Central memory CD8-positive, alpha-beta T cell (primary cell): ENCODE data around the gene TTLL12.
"Not testable (repeated sequence)": the region's sequence is repeated elsewhere in the genome, so short reads cannot be mapped to it uniquely, and the experiment has no call there.

Source experiments
- ATAC-seq: fragments of 150-1000 bp; cut with Tn5 transposase; replicated peaks from 2 replicates; pipeline ENCODE4 v1.10.0; 2022; ENCODE audit warnings: mild to moderate bottlenecking, moderate FRiP score, moderate number of reproducible peaks; ENCODE audit not compliant: poor library complexity, severe bottlenecking; ENCODE audit errors: extremely low read depth
- DNase-seq, 2 donors: peaks; one replicate each; pipeline ENCODE4 v3.0.0; 2021; ENCODE audit warnings: low spot score in 2 of 2
- H3K27ac Mint-ChIP-seq: one replicate; pipeline ENCODE4 v1.8.0; 2022; ENCODE audit warnings: low read depth, mild to moderate bottlenecking, moderate library complexity, mixed read lengths
- H3K27me3 Mint-ChIP-seq: one replicate; pipeline ENCODE4 v1.8.0; 2022; ENCODE audit warnings: mixed read lengths
- H3K36me3 Mint-ChIP-seq: one replicate; pipeline ENCODE4 v1.8.0; 2022; ENCODE audit warnings: mild to moderate bottlenecking, moderate library complexity, mixed read lengths; ENCODE audit not compliant: insufficient read depth
- H3K4me1 Mint-ChIP-seq: one replicate; pipeline ENCODE4 v1.8.0; 2022; ENCODE audit warnings: mixed read lengths
- H3K4me3 Mint-ChIP-seq: one replicate; pipeline ENCODE4 v1.8.0; 2022; ENCODE audit warnings: mild to moderate bottlenecking, moderate library complexity, mixed read lengths
- H3K9me3 Mint-ChIP-seq: one replicate; pipeline ENCODE4 v1.8.0; 2022; ENCODE audit warnings: mixed read lengths

Gene TTLL12

DNA sequence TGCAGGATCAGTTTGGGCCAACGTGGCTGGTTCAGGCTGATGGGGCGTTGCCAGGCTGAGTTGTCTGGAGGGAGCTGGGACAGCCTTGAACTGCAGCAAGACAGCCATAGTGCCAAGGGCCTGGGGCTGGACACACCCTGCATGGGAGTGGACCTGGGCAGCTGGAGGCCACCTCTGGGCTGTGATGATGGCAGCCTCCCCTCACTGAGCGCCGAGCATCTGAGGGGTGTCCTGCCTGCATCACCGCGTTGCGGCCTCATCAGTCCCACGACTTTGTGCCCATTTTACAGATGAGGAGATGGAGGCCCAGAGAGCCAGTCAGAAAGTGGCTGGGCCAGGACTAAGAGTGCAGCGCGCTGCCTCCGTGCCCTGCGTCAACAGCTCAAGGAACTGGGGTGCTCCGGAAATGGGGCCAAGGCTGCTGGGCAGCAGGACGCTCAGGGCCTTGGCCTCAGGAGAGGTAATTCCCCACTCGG lies 36.2 kb downstream of the TTLL12 start:
- Mint-ChIP-seq H3K36me3 (peaks cover 5% of the 10 kb centered on the region), H3K27ac (peak overlapping the region; percentile 80), H3K9me3 (no peaks in the 10 kb centered on the region), H3K27me3 (no peaks in the 10 kb centered on the region), H3K4me3 (peak overlapping the region; percentile 84), H3K4me1 (peaks cover 29% of the 10 kb centered on the region)
- ATAC-seq (no peak), DNase-seq (no peak)

DNA sequence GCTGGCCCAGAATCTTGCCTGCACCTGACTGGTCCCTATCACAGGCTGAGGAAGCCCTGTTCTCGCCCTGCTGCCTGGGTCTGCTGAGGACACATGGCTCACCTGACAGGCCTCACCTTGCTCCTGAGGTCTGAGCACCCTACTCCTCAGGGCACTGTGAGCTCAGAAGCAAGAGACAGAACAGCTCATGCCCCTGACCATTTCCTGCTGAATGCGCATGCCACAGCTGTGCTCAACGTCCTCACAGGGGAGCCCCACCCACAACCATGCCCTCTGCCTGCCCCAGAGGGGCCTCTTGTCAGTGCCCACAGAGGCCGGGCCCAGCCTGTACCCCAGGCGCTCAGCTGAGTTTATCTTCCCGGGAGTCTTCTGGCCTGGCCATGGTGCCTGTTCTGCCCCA lies 38.4 kb downstream of the TTLL12 start:
- Mint-ChIP-seq H3K4me1 (peaks cover 29% of the 10 kb centered on the region), H3K36me3 (peaks cover 5% of the 10 kb centered on the region), H3K9me3 (no peaks in the 10 kb centered on the region), H3K4me3 (peak overlapping the region; percentile 18), H3K27me3 (no peaks in the 10 kb centered on the region), H3K27ac (no peak overlapping the region)
- ATAC-seq = no peak
- DNase-seq = no peak

DNA sequence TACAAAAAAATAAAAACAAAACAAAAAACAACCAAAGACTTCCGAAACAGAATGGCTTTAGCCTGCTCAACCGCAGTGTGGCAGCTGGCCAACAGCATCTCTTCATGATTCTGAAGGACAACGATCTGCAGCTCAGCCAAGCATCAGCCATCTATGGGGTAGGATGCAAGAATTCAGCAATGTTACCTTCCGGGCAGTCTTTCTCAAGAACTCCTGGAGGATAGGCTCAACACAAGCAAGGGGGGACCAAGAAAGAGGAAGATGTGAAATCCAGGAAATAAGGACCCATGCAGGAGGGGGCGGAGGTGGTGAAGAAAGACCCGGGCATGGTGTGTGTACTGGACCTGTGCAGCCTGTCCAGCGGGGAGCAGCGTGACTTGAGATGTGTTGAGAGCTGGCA lies 39.1 kb downstream of the TTLL12 start:
- Mint-ChIP-seq H3K9me3 (no peaks in the 10 kb centered on the region), H3K4me1 (peaks cover 24% of the 10 kb centered on the region), H3K27me3 (no peaks in the 10 kb centered on the region), H3K27ac (no peak overlapping the region), H3K36me3 (peaks cover 8% of the 10 kb centered on the region), H3K4me3 (no peak overlapping the region)
- DNase-seq (no peak), ATAC-seq (no peak)

DNA sequence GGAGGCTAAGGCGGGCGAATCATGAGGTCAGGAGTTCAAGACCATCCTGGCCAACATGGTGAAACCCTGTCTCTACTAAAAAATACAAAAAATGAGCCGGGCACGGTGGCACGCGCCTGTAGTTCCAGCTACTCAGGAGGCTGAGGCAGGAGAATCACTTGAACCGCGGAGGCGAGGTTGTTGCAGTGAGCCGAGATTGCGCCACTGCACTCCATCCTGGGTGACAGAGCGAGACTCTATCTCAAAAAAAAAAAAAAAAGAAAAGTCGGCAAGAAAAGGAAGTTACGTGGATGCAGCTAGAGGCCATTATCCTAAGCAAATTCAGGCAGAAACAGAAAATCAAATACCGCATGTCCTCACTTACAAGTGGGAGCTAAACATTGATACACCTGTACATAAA lies 40.6 kb downstream of the TTLL12 start:
- not testable (repeated sequence) for H3K27me3 Mint-ChIP-seq, DNase-seq, H3K9me3 Mint-ChIP-seq, ATAC-seq, H3K27ac Mint-ChIP-seq, H3K4me3 Mint-ChIP-seq
- H3K4me1 Mint-ChIP-seq = peaks cover 16% of the 10 kb centered on the region
- H3K36me3 Mint-ChIP-seq = peaks cover 12% of the 10 kb centered on the region

DNA sequence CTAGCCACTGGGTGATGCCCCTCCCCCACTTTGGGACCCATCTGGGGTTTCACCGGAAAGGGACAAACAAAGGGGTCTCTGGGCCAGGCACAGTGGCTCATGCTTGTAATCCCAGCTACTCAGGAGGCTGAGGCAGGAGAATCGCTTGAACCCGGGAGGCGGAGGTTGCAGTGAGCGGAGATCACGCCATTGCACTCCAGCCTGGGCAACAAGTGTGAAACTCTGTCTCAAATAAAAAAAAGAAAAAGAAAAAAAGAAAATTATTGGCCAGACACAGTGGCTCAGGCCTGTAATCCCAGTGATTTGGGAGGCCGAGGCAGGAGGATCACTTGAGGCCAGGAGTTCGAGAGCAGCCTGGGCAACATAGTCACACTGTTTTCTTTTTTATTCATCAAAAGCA lies 41.6 kb downstream of the TTLL12 start:
- not testable (repeated sequence) for H3K9me3 Mint-ChIP-seq, H3K4me3 Mint-ChIP-seq, ATAC-seq, H3K36me3 Mint-ChIP-seq, DNase-seq, H3K27me3 Mint-ChIP-seq, H3K27ac Mint-ChIP-seq, H3K4me1 Mint-ChIP-seq

DNA sequence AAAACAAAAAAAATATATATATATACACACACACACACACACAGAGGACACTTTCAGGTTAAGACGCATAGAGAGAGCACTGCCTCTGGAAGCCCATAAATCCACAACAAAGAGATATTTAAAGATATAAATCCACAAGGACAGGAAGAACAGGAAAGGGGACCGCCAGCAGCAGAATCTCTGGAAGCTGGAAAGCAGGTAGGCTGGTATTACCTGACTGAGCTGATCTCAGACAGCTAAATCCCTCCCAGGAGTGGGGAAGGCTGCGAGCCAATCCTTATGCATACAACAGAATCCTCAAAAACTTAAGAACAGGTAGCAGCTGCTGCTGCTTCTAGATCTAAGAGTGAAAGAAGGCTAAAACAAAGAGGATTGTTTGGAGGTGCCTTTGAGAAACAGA lies 42.0 kb downstream of the TTLL12 start:
- H3K4me1 Mint-ChIP-seq = peaks cover 6% of the 10 kb centered on the region
- H3K4me3 Mint-ChIP-seq = no peak overlapping the region
- ATAC-seq (no peak), DNase-seq (no peak)
- peaks cover 11% of the 10 kb centered on the region for H3K36me3 Mint-ChIP-seq
- no peaks in the 10 kb centered on the region for H3K27me3 Mint-ChIP-seq
- H3K27ac Mint-ChIP-seq = no peak overlapping the region
- no peaks in the 10 kb centered on the region for H3K9me3 Mint-ChIP-seq

DNA sequence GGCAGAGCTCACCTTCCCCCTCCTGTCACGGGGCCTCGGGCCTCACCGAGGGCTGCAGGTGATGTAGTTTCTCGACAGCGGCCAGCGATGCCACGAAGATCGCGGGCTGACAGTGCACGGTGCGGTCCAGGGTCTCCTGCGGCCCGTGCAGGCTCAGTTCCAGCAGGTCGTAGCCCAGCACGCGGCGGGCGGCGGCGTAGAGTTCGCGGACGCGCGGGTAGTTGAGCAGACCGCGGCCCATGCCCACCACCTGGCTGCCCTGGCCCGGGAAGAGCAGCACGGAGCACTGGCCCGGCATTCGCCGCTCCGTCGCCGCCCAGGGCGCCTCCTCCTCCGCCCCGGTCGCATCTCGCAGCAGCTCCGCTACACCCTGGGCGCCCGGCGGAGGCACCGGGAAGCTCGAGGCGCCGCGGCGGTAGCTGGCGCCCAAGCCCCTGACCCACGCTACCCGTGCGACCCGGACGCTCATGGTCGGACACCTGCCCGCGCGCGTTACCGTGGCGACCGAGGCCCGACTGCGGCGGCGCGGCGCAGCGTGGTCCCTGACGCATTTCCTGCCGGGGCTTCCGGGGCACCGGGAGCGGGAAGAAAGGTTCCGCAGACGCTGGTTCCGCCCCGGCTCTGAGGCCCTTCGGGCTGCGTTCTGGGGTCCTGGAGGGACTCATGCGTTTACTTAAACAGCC lies 43.9 kb downstream of the TTLL12 start, which contains the start of gene MCAT:
Gene MCAT, minus strand, starts transcription at position 519 of the 683 bp plus-strand sequence. Its CDS starts 50 bp downstream, at position 469.
- Mint-ChIP-seq H3K27me3 (no peaks in the 10 kb centered on the region), H3K4me1 (peaks cover 15% of the 10 kb centered on the region), H3K36me3 (peaks cover 19% of the 10 kb centered on the region), H3K4me3 (peak within 1 kb of the TSS; percentile 87), H3K27ac (peak within 1 kb of the TSS; percentile 92), H3K9me3 (no peaks in the 10 kb centered on the region)
- ATAC-seq = peak; percentile 78
- peak; percentile 55 to 64 for DNase-seq

DNA sequence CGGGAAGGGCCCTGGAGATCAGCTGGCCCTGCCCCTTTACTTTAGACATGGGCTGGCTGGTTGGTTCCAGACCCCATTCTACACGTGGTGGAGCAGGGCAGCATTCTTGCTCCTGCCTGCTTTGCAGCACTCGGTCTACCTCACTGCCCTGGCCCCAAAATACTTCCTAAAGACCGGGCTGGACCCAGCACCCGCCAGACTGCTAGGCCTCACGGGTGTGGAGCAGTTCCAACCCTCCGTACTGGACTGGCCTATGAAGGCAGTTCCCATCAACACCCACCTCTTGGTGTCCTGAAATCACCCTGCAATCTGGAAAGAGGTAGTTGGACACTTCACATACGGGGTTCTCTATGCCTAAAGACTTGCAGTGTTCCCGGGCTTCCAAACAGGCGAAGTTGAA lies 50.1 kb downstream of the TTLL12 start:
- H3K9me3 Mint-ChIP-seq = no peaks in the 10 kb centered on the region
- no peak overlapping the region for H3K4me3 Mint-ChIP-seq
- H3K4me1 Mint-ChIP-seq = peaks cover 9% of the 10 kb centered on the region
- ATAC-seq = no peak
- no peak overlapping the region for H3K27ac Mint-ChIP-seq
- H3K27me3 Mint-ChIP-seq = no peaks in the 10 kb centered on the region
- no peak for DNase-seq
- peaks cover 17% of the 10 kb centered on the region for H3K36me3 Mint-ChIP-seq

DNA sequence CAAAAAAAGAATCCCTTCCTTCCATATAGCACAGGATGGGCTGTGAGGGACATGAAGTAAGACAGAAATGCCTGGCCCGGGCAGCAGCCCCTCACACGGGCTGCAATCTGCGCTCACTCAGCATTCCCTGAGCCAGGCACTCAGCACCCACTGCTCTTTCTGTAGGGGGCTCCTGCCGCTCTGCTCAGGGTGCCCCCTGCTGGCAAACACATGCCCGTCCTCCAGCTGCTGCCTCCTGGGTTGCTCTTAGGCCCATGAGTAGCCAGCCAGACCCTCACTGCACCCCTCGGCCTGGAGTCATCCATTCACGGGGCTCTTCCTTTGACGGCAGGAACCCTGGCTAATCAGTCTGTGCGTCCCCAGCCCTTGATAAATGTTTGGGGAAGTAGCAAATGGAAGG lies 50.7 kb downstream of the TTLL12 start:
- ATAC-seq = peak; percentile 56
- DNase-seq = no peak
- Mint-ChIP-seq H3K36me3 (peaks cover 17% of the 10 kb centered on the region), H3K27ac (no peak overlapping the region), H3K4me1 (peaks cover 9% of the 10 kb centered on the region), H3K27me3 (no peaks in the 10 kb centered on the region), H3K9me3 (no peaks in the 10 kb centered on the region), H3K4me3 (no peak overlapping the region)

DNA sequence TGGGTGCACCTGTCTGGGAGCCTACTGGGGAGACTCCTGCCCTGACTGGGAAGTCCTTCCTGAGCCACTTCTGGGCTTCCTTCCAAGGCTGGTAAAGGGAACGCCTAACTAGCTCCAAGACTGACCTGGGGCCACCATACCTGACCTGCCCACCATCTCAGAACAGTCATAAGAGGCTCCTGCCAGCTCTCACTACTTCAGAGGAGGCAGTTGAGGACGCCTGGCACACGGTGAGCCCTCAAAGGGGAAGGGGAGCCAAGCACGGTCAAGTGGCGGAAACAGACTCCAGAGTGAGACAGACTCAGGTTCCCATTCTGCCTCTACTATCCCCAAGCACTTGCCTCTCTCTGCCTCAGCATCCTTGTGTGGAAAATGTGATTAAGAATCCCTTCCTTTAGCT lies 51.4 kb downstream of the TTLL12 start:
- ATAC-seq = no peak
- Mint-ChIP-seq H3K27ac (no peak overlapping the region), H3K27me3 (no peaks in the 10 kb centered on the region)

DNA sequence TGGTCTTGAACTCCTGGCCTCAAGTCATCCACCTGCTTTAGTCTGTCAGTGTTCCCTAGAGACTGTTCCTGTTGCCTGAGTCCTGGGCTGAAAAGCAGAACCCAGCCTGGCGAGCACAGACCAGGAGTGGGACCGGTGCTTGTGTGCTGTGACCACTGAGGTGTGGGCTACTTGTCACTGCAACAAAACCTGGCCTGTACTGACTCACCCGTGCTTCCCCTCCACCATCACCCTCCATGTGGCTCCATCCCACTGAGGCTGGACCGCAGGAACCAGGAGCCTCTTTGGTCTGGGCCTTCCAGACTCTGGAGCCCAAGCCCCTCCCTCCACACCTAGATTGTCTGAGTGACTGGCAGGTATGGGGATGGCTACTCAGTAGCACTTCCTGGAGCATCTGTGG lies 52.4 kb downstream of the TTLL12 start:
- H3K36me3 Mint-ChIP-seq = peaks cover 14% of the 10 kb centered on the region
- no peaks in the 10 kb centered on the region for H3K9me3 Mint-ChIP-seq
- H3K4me3 Mint-ChIP-seq = no peak overlapping the region

More for the DNA sequence above, 51.4 kb downstream of the TTLL12 start:
- Mint-ChIP-seq H3K4me1 (peaks cover 9% of the 10 kb centered on the region), H3K9me3 (no peaks in the 10 kb centered on the region), H3K36me3 (peaks cover 17% of the 10 kb centered on the region), H3K4me3 (no peak overlapping the region)
- no peak for DNase-seq

DNA sequence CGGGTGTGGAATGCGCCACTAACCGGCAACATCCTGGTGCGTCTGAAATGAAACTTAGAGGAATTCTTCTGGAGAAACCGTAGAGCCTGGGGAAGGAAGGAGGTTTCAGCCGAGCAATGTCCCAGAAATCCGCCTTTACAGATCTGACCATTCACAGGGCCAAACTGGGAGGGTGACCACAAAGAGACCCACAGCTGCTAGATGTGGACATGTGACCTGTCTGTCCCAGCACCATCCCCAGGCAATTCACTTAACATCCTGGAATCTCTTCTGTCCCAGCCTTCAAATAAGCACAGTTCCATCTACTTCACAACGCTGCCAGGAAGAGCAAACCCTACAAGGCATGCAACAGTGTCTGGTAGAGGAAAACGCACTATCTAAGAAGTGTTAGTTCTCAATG lies 53.5 kb downstream of the TTLL12 start:
- no peak for DNase-seq

More for the DNA sequence above, 52.4 kb downstream of the TTLL12 start:
- no peak overlapping the region for H3K27ac Mint-ChIP-seq
- ATAC-seq (no peak), DNase-seq (no peak)
- H3K4me1 Mint-ChIP-seq = peaks cover 9% of the 10 kb centered on the region
- no peaks in the 10 kb centered on the region for H3K27me3 Mint-ChIP-seq

DNA sequence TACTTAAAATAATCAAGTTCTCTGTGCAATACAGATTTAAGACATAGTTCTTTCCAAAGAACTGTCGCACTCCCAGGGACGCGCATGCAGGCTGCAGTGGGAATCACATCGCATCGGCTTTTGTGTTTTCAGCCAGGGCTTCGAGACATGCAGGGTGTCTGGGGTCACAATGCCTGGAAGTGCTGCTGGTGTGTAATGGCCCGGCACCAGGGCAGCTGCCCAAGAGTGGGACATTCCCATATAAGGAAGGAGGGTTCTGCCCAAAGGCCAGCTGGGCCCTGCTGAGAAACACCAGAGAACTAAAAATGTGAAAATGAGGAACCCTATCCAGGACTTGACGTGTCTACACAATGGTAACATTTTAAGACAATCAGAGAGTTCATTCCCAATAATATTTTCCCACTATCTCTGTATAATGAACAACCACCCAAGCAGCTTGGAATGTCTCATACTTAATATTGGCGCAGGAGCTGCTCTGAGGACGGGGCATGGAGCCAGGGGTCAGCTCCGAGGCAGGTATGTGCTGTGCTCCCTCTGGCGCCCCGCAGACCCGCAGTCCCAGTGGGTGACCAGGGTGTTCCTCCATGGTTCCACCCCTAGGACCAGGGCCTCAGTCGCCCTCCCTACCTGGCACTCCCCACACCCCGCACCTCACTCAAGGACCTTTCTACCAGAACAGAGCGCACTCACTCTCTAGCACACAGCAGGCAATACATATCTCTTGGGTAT lies 55.0 kb downstream of the TTLL12 start:
- DNase-seq (no peak), ATAC-seq (no peak)
- H3K4me1 Mint-ChIP-seq = peaks cover 5% of the 10 kb centered on the region
- no peaks in the 10 kb centered on the region for H3K27me3 Mint-ChIP-seq
- no peak overlapping the region for H3K4me3 Mint-ChIP-seq
- no peaks in the 10 kb centered on the region for H3K9me3 Mint-ChIP-seq
- H3K27ac Mint-ChIP-seq = no peak overlapping the region
- H3K36me3 Mint-ChIP-seq = peaks cover 6% of the 10 kb centered on the region

More for the DNA sequence above, 53.5 kb downstream of the TTLL12 start:
- peaks cover 9% of the 10 kb centered on the region for H3K36me3 Mint-ChIP-seq
- peaks cover 6% of the 10 kb centered on the region for H3K4me1 Mint-ChIP-seq
- no peak overlapping the region for H3K27ac Mint-ChIP-seq
- no peaks in the 10 kb centered on the region for H3K9me3 Mint-ChIP-seq
- no peak overlapping the region for H3K4me3 Mint-ChIP-seq
- no peaks in the 10 kb centered on the region for H3K27me3 Mint-ChIP-seq
- no peak for ATAC-seq
